HepG2 (cell line): ENCODE results near the gene ARMCX2. TPM values are rescaled to one million over a fixed set of nuclear protein-coding genes. Genes with fewer than 3 reads are reported as not detected.

ENCODE experiments used
- ATAC-seq: fragments of 200-7000 bp; cut with Tn5 transposase; 3 replicates; pipeline ENCODE4 v1.9.1; 2020; ENCODE audit warnings: mild to moderate bottlenecking, moderate library complexity
- BruUV-seq: library from RNA; stranded (reverse); fragments of 400-500 nt; replicated peaks from 2 replicates; lab custom pipeline; 2021; lab: Mats Ljungman, UMichigan
- CTCF ChIA-PET: fragments of 300-600 bp; formaldehyde crosslinking; extraction: SDS; loops from one replicate; lab custom pipeline; 2021; ENCODE audit warnings: low total read pairs, inconsistent platforms, low intra/inter-chr PET ratio; lab: Yijun Ruan, JAX
- POLR2A ChIA-PET: fragments of 350-600 bp; sonication (Branson Sonifier 250); formaldehyde crosslinking; loops from one replicate; lab custom pipeline; 2020; ENCODE audit warnings: antibody characterized with exemption, inconsistent platforms; lab: Yijun Ruan, JAX
- DNase-seq: peaks from one replicate; pipeline ENCODE4 v3.0.0-alpha.2; 2015; ENCODE audit warnings: low spot score
- FAIRE-seq: peaks from 3 replicates; lab custom pipeline; 2011; peaks lifted over from hg19 to GRCh38; lab: Jason Lieb, UNC
- H2AFZ ChIP-seq: one replicate; pipeline ENCODE4 v1.6.1; 2011; ENCODE audit warnings: low read length, inconsistent platforms
- H3K27ac ChIP-seq: fragments of 300-600 bp; 3 replicates; pipeline ENCODE4 v1.8.0; 2011; ENCODE audit warnings: mixed run types, mild to moderate bottlenecking, mixed read lengths, low read length, inconsistent platforms; ENCODE audit not compliant: insufficient read depth; ENCODE audit errors: extremely low read length
- H3K27me3 ChIP-seq, 2 experiments: fragments of 200-600 bp in 1 of 2; 2 replicates in 1 of 2; 3 replicates in 1 of 2; pipeline versions ENCODE4 v1.6.0 to v1.8.0; 2011; ENCODE audit warnings: low read length in 2 of 2, mild to moderate bottlenecking in 2 of 2, moderate library complexity in 2 of 2, inconsistent platforms in 1 of 2; ENCODE audit not compliant: insufficient read depth in 2 of 2, control insufficient read depth in 1 of 2
- H3K36me3 ChIP-seq, 2 experiments: fragments of 200-600 bp in 1 of 2; replicated peaks in 1 of 2; 2 replicates in 1 of 2; 3 replicates in 1 of 2; pipeline versions ENCODE4 v1.5.1 to v1.8.0; 2011; ENCODE audit warnings: low read length in 2 of 2, inconsistent platforms in 1 of 2; ENCODE audit not compliant: insufficient read depth in 2 of 2, control insufficient read depth in 1 of 2
- H3K4me1 ChIP-seq: 2 replicates; pipeline ENCODE4 v1.5.1; 2012; ENCODE audit warnings: low read length, inconsistent platforms; ENCODE audit not compliant: insufficient read depth
- H3K4me2 ChIP-seq: 2 replicates; pipeline ENCODE4 v1.6.0; 2011; ENCODE audit warnings: low read depth, low read length, inconsistent platforms
- H3K4me3 ChIP-seq, 3 experiments: fragments of 200-600 bp in 1 of 3; sonication (generic), shearing (Covaris generic) in 1 of 3; replicated peaks in 1 of 3; 2 replicates each; pipeline ENCODE4 v1.5.1; 2011 to 2016; ENCODE audit warnings: low read length in 3 of 3, inconsistent platforms in 2 of 3, low read depth in 2 of 3, mild to moderate bottlenecking in 2 of 3, control low read depth in 1 of 3, mixed read lengths in 1 of 3; ENCODE audit not compliant: insufficient read depth in 1 of 3
- H3K79me2 ChIP-seq: one replicate; pipeline ENCODE4 v1.6.1; 2011; ENCODE audit warnings: low read length, inconsistent platforms; ENCODE audit not compliant: insufficient read depth
- H3K9ac ChIP-seq: 2 replicates; pipeline ENCODE4 v1.6.0; 2011; ENCODE audit warnings: mild to moderate bottlenecking, low read depth, low read length, inconsistent platforms; ENCODE audit not compliant: insufficient read depth
- H3K9me3 ChIP-seq: 2 replicates; pipeline ENCODE4 v1.5.1; 2012; ENCODE audit warnings: mild to moderate bottlenecking, low read length
- H4K20me1 ChIP-seq: 2 replicates; pipeline ENCODE4 v1.6.0; 2011; ENCODE audit warnings: inconsistent platforms, mild to moderate bottlenecking, low read length, moderate library complexity; ENCODE audit not compliant: insufficient read depth
- POGZ ChIP-seq: sonication (generic); formaldehyde crosslinking; IDR thresholded peaks from 2 replicates; pipeline ENCODE4 v1.4.0; 2020; ENCODE audit warnings: mild to moderate bottlenecking, missing genetic modification reagents
- ZNF724P ChIP-seq: sonication (generic); formaldehyde crosslinking; IDR thresholded peaks from 2 replicates; pipeline ENCODE4 v1.8.0; 2022; ENCODE audit warnings: missing genetic modification reagents, borderline replicate concordance
- ZNF816 ChIP-seq: sonication (generic); formaldehyde crosslinking; IDR thresholded peaks from 2 replicates; pipeline ENCODE4 v1.8.0; 2022; ENCODE audit warnings: missing genetic modification reagents, mild to moderate bottlenecking, borderline replicate concordance
- WGBS: methylation state at CpG from one replicate; pipeline ENCODE4 v1.1.6; 2017; ENCODE audit warnings: low lambda C conversion rate; 5-methylcytosine and 5-hydroxymethylcytosine counted together
- in situ Hi-C: cut with HindIII; loops from 2 replicates; pipeline ENCODE4 v1.10.0; 2017; ENCODE audit warnings: low pct_unique_long_range_greater_than_20kb; ENCODE audit not compliant: extremely low pct_ligation_motif_present
- intact Hi-C: fragments of 100-400 bp; cut with micrococcal nuclease; formaldehyde crosslinking; loops from one replicate; pipeline ENCODE4 v1.10.0; 2022; ENCODE audit not compliant: unreplicated experiment
- polyA plus RNA-seq, 8 experiments: library from polyadenylated mRNA; depleted of rRNA in 3 of 8; stranded (reverse) in 7 of 8; unstranded in 1 of 8; fragments of >200 nt; fragmentation: Illumina TruSeq in 4 of 8; extraction: Trizol in 4 of 8; gene quantifications; 2 replicates each; pipeline versions ENCODE4 v1.2.1 to v1.2.3, GENCODE V29; 2011 to 2016; ENCODE audit warnings: low read depth in 4 of 8, missing spikeins in 1 of 8, mixed read lengths in 1 of 8; ENCODE audit not compliant: insufficient read depth in 1 of 8
- small RNA-seq, 3 experiments: library from RNA; depleted of rRNA; stranded (forward); fragments of <200 nt; gene quantifications; one replicate each; pipeline ENCODE3, GENCODE V24; 2012; ENCODE audit warnings: low read depth in 2 of 3, low replicate concordance in 1 of 3; ENCODE audit not compliant: insufficient read length in 3 of 3, insufficient read depth in 2 of 3
- total RNA-seq, 5 experiments: library from RNA; depleted of rRNA; stranded (reverse); fragments of >200 nt; fragmentation: Illumina TruSeq; extraction: Trizol; gene quantifications; 2 replicates each; pipeline ENCODE4 v1.2.3, GENCODE V29; 2016; ENCODE audit warnings: low read depth in 1 of 5
- TF ChIP-seq, protein P1 (sequence below): IDR thresholded peaks from 2 replicates; pipeline ENCODE4 v1.6.1; 2016; ENCODE audit warnings: missing biosample characterization, missing genetic modification reagents, low read depth
- TF ChIP-seq, protein P2 (sequence below): sonication (generic); formaldehyde crosslinking; IDR thresholded peaks from 2 replicates; pipeline ENCODE4 v1.4.0; 2020; ENCODE audit warnings: missing genetic modification reagents
- TF ChIP-seq, protein P3 (sequence below): sonication (generic); formaldehyde crosslinking; IDR thresholded peaks from 2 replicates; pipeline ENCODE4 v1.5.0; 2020; ENCODE audit warnings: missing genetic modification reagents, mild to moderate bottlenecking, borderline replicate concordance

Gene ARMCX2
- total and polyA plus RNA-seq, 2 of the 13 experiments (the other 11 are each of a cell fraction or from before 2014, with no cell fraction given): not detected

DNA sequence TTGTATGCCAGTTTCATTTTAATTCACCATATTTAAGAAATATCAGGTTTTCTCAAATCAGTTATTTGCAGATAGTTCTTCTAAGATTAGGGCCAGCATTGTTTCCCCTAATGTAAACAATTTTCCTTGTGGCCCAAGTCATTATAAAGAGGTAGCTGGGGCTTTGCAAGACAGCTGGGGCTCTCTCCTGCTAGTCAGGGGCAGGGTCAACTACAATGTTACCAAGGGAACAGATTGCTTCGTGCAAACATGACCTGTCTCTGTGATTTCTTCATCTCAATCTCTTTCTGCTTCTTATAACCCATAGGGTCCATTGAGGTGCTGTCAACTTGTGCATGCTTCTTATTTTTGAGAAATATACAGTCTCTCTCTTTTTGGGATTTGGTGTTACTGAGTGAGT lies 53.9 kb downstream of the ARMCX2 start:
- BruUV-seq: no TSS peak
- DNase-seq (no peak), ATAC-seq (no peak), FAIRE-seq (no peak)
- no peak overlapping the region for H2AFZ ChIP-seq
- H3K4me2 ChIP-seq: no peak overlapping the region
- WGBS: 0% methylated on average over 1 of the region's 1 CpG
- no peaks in the 10 kb centered on the region for H3K9me3 ChIP-seq
- H3K9ac ChIP-seq: no peak overlapping the region
- intact Hi-C loops: no loop called here
- H3K4me3 ChIP-seq: no peak overlapping the region
- CTCF ChIA-PET: no interaction called here
- in situ Hi-C loops: no loop called here
- H3K79me2 ChIP-seq: no peaks in the 10 kb centered on the region
- POLR2A ChIA-PET: no interaction called here
- H3K36me3 ChIP-seq: no peaks in the 10 kb centered on the region
- no peaks in the 10 kb centered on the region for H3K27me3 ChIP-seq
- no peaks in the 10 kb centered on the region for H3K4me1 ChIP-seq
- H4K20me1 ChIP-seq: no peaks in the 10 kb centered on the region
- H3K27ac ChIP-seq: no peak overlapping the region
- TF ChIP-seq ZNF816 (CRISPR knock-in tag): no peak
- no peak for TF ChIP-seq POGZ (CRISPR knock-in tag)
- TF ChIP-seq, protein P1, sequence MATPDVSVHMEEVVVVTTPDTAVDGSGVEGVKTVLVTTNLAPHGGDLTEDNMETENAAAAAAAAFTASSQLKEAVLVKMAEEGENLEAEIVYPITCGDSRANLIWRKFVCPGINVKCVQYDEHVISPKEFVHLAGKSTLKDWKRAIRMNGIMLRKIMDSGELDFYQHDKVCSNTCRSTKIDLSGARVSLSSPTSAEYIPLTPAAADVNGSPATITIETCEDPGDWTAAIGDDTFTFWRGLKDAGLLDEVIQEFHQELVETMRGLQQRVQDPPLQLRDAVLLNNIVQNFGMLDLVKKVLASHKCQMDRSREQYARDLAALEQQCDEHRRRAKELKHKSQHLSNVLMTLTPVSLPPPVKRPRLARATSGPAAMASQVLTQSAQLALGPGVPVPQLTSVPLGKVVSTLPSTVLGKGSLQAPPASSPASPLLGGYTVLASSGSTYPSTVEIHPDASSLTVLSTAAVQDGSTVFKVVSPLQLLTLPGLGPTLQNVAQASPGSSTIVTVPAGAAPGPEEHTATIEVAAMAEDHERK: no peak
- TF ChIP-seq, protein P2, sequence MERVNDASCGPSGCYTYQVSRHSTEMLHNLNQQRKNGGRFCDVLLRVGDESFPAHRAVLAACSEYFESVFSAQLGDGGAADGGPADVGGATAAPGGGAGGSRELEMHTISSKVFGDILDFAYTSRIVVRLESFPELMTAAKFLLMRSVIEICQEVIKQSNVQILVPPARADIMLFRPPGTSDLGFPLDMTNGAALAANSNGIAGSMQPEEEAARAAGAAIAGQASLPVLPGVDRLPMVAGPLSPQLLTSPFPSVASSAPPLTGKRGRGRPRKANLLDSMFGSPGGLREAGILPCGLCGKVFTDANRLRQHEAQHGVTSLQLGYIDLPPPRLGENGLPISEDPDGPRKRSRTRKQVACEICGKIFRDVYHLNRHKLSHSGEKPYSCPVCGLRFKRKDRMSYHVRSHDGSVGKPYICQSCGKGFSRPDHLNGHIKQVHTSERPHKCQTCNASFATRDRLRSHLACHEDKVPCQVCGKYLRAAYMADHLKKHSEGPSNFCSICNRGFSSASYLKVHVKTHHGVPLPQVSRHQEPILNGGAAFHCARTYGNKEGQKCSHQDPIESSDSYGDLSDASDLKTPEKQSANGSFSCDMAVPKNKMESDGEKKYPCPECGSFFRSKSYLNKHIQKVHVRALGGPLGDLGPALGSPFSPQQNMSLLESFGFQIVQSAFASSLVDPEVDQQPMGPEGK (CRISPR knock-in tag): no peak
- TF ChIP-seq, protein P3, sequence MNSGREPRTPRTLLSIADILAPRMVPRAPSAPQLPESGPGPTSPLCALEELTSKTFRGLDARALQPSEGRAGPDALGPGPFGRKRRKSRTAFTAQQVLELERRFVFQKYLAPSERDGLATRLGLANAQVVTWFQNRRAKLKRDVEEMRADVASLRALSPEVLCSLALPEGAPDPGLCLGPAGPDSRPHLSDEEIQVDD: no peak
- no peak for TF ChIP-seq ZNF724P (CRISPR knock-in tag)

Small RNA genes within 50 kb of the gene (small RNA-seq; reads per million reads assigned to genes)
- gene RNU6-30P: 0.20 to 14.5 (median 2.3) reads per million in 3 experiments
- gene RNU6-587P: 0 reads per million in 3 experiments

Other genes starting within 250 kb of the ARMCX2 start
- gene ARMCX4, start 174.4 kb downstream of the ARMCX2 start, total RNA-seq (2016; rRNA removed; fragmentation: Illumina TruSeq; extraction: Trizol): not detected in 2 replicates
- gene ARMCX4, start 174.4 kb downstream of the ARMCX2 start, polyA plus RNA-seq (2011; rRNA removed): not detected in 2 replicates
- not detected in 2 replicates for gene ARMCX1, start 109.3 kb downstream of the ARMCX2 start, total RNA-seq (2016; rRNA removed; fragmentation: Illumina TruSeq; extraction: Trizol)
- gene ARMCX1, start 109.3 kb downstream of the ARMCX2 start, polyA plus RNA-seq (2011; rRNA removed): not detected in 2 replicates
- 18.6 and 19.4 TPM in 2 replicates for gene ARMCX6, start 41.9 kb downstream of the ARMCX2 start, total RNA-seq (2016; rRNA removed; fragmentation: Illumina TruSeq; extraction: Trizol)
- gene ARMCX6, start 41.9 kb downstream of the ARMCX2 start, polyA plus RNA-seq (2011; rRNA removed): 16.0 and 23.3 TPM in 2 replicates
- 24.7 and 28.3 TPM in 2 replicates for gene ARMCX3, start 36.7 kb downstream of the ARMCX2 start, total RNA-seq (2016; rRNA removed; fragmentation: Illumina TruSeq; extraction: Trizol)
- gene ARMCX3, start 36.7 kb downstream of the ARMCX2 start, polyA plus RNA-seq (2011; rRNA removed): 15.1 and 19.9 TPM in 2 replicates